Pancreas (tissue), 10 donors: ENCODE results near the gene DCLK2. TPM values are rescaled to one million over a fixed set of nuclear protein-coding genes. Genes with fewer than 3 reads are reported as not detected.

Source experiments
- ATAC-seq, 4 donors: fragments of 200-7000 bp; cut with Tn5 transposase; one replicate each; pipeline versions ENCODE4 v1.8.0 to v1.9.1; 2020; ENCODE audit warnings: mild to moderate bottlenecking in 4 of 4, moderate library complexity in 4 of 4
- DNase-seq, 6 donors: peaks; one replicate each; pipeline ENCODE4 v3.0.0-alpha.2; 2020
- FAIRE-seq: peaks from 2 replicates; lab custom pipeline; 2012; peaks lifted over from hg19 to GRCh38; lab: Jason Lieb, UNC
- H3K27ac ChIP-seq, 4 donors: fragments of 200-600 bp; sonication (generic); 1 replicate in 3 of 4; 2 replicates in 1 of 4; pipeline versions ENCODE4 v1.5.0 to v1.8.0; 2020
- H3K27me3 ChIP-seq, 4 donors: fragments of 200-600 bp; one replicate each; pipeline ENCODE4 v1.8.0; 2021
- H3K36me3 ChIP-seq, 3 donors: fragments of 200-600 bp; sonication (generic) in 1 of 3; one replicate each; pipeline versions ENCODE4 v1.5.0 to v1.8.0; 2020 to 2021
- H3K4me1 ChIP-seq, 3 donors: fragments of 200-600 bp; one replicate each; pipeline ENCODE4 v1.8.0; 2021
- H3K4me3 ChIP-seq, 4 donors: fragments of 200-600 bp; sonication (generic) in 2 of 4; one replicate each; pipeline versions ENCODE4 v1.5.0 to v1.8.0; 2020 to 2021
- H3K9me3 ChIP-seq, 4 donors: fragments of 200-600 bp; one replicate each; pipeline ENCODE4 v1.8.0; 2021
- CTCF ChIP-seq, 4 donors: fragments of 200-600 bp; sonication (generic) in 3 of 4; IDR thresholded peaks; one replicate each; pipeline versions ENCODE4 v1.5.0 to v1.8.0; 2021; ENCODE audit warnings: antibody characterized with exemption in 4 of 4
- WGBS, 2 donors: extraction: QIAGEN DNeasy Blood & Tissue Kit; methylation state at CpG; one replicate each; pipeline ENCODE4 v1.1.7; 2013; 5-methylcytosine and 5-hydroxymethylcytosine counted together
- intact Hi-C, 3 donors: fragments of 100-400 bp; cut with DNase I; formaldehyde crosslinking; loops; one replicate each; pipeline versions ENCODE4 v1.11.1 to v1.14.2; 2022
- polyA plus RNA-seq, 2 donors: library from polyadenylated mRNA; stranded (reverse); fragments of 200-250 nt; gene quantifications; one replicate each; pipeline ENCODE4 v1.2.3, GENCODE V29; 2013
- total RNA-seq, 6 donors: library from RNA; stranded (reverse); fragmentation: NEBNext Ultra II Directional in 4 of 6; extraction: Animal tissue kit (Norgen Biotek cat#: 25700) in 4 of 6; gene quantifications; one replicate each; pipeline versions ENCODE4 v1.2.1 to v1.2.4, GENCODE V29; 2021 to 2023
- donor health status: healthy with polysubstance abuse.
- donor health status: DM: no; HTN: no; CAD: no; lungs with moderate emphysema.
- donor health status: DM: no; HTN: no; CAD: no.
- donor health status: control.
- donor health status: control.
- donor health status: Bipolar disorder and iron deficiency.
- donor health status: DM: yes; HTN: yes; CAD: no.
- donor health status: DM: no; HTN: no; CAD: no.
- donor health status: DM: no; HTN: no; CAD: no.
- donor health status: DM: yes; HTN: yes; CAD: no.

Gene DCLK2
- total and polyA plus RNA-seq, 8 donors = 1.2 to 3.7 (median 1.8) TPM

DNA sequence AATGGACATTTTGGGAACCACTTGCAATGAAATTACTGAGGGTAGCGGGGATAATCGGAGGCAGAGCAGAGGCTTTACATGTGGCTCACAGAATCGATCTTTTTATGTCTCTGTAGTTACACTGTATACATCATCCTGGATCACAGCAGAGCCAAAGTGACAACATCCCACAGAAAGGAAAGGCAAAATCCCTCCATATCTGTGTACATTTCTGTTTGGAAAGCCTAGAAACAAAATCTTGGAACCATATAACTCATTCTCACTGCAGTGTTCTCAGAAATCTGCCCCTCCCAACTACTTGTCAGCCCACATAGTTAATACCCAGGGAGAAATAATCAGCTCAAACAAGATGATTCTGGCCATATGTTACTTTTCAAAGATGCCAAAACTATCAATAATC is 211.6 kb downstream of the DCLK2 start:
- no peak overlapping the region for H3K27ac ChIP-seq
- TF ChIP-seq CTCF (IDR thresholded peaks at IDR 0.05) = no peak
- WGBS, 2 donors = 91 to 94% methylated on average over 3 of the region's 3 CpGs
- no peaks in the 10 kb centered on the region for H3K9me3 ChIP-seq
- ATAC-seq (no peak), DNase-seq (no peak), FAIRE-seq (no peak)
- H3K36me3 ChIP-seq = no peaks in the 10 kb centered on the region
- no peaks in the 10 kb centered on the region for H3K4me1 ChIP-seq
- intact Hi-C loops = loop anchor here in 1 of 3 donors (10.0 kb wide), 1 partner anchor 575 kb away; no protein-coding TSS in a partner anchor
- H3K4me3 ChIP-seq = no peak overlapping the region
- H3K27me3 ChIP-seq = no peaks in the 10 kb centered on the region

- ATAC-seq = peak; percentile 50 to 75 (median 66)
- peak in 2 of 6 donors; percentile 20 to 36 for DNase-seq
- Histone ChIP-seq H3K4me1 (no peaks in the 10 kb centered on the region), H3K36me3 (no peaks in the 10 kb centered on the region), H3K9me3 (no peaks in the 10 kb centered on the region), H3K4me3 (no peak overlapping the region), H3K27ac (no peak overlapping the region), H3K27me3 (no peaks in the 10 kb centered on the region)
- FAIRE-seq = peak; percentile 86
- WGBS, 2 donors = 90 to 93% methylated on average over 1 of the region's 1 CpG
- TF ChIP-seq CTCF (IDR thresholded peaks at IDR 0.05) = peak in 3 of 4 donors; percentile 33 to 50 (median 40)
- intact Hi-C loops = loop anchor here in 2 of 3 donors (5.0 to 10.0 kb wide), 2 partner anchors 564 to 567 kb away; no protein-coding TSS in a partner anchor
Measured at GRCh38 chr4:150297861-150298474, 219.7 kb downstream of the DCLK2 start.

DNA sequence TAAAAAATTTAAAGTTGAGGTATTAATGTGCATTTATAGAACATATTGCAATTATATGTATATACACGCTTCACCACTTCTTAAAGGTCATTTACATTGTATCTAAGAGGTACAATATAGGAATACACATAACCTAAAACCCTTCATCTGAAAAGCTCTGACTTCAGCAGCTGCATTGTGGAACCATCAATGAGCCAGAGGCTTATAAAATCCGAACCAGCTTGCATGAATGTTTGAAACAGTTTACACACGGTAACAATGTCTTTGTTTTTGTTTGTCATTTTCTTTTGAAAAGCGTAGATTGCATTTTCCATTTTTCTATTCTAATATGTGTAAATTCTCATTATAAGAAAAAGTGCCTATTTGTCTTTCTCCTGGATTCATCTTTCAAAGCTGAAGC is 221.6 kb downstream of the DCLK2 start:
- ATAC-seq = no peak
- Histone ChIP-seq H3K27ac (no peak overlapping the region), H3K4me3 (no peak overlapping the region), H3K4me1 (no peaks in the 10 kb centered on the region), H3K9me3 (no peaks in the 10 kb centered on the region), H3K27me3 (no peaks in the 10 kb centered on the region), H3K36me3 (no peaks in the 10 kb centered on the region)
- intact Hi-C loops = loop anchor here in 2 of 3 donors (5.0 to 10.0 kb wide), 2 partner anchors 562 to 565 kb away; no protein-coding TSS in a partner anchor
- DNase-seq = no peak
- 93 to 96% methylated on average over 4 of the region's 4 CpGs for WGBS, 2 donors
- TF ChIP-seq CTCF (IDR thresholded peaks at IDR 0.05) = no peak
- FAIRE-seq = no peak

DNA sequence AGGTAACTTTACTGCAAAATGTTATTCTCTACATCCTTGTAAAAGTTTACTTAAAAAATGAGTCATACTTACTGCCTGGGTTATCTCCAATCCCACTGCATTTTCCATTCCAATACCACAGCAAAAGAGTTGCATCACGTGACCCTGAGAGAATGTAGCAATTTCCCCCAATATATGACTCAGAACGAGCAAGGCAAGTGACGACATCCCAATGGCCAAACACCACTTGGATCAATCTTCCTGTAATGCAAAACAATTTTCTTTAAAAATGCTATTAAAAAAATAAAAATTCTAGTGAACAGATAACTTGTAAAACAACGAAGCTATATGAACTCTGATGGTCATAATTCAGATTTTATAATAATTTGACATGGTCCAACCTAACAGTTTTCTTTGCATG is 224.3 kb downstream of the DCLK2 start:
- H3K36me3 ChIP-seq = no peaks in the 10 kb centered on the region
- ATAC-seq (peak; percentile 53 to 84 (median 74)), FAIRE-seq (no peak), DNase-seq (peak in 1 of 6 donors; percentile 59)
- H3K27ac ChIP-seq = no peak overlapping the region
- no peaks in the 10 kb centered on the region for H3K27me3 ChIP-seq
- 68 to 71% methylated on average over 4 of the region's 4 CpGs for WGBS, 2 donors
- no peak for TF ChIP-seq CTCF (IDR thresholded peaks at IDR 0.05)
- peaks cover 0 to 3% (median 0%) of the 10 kb centered on the region in 3 donors for H3K4me1 ChIP-seq
- intact Hi-C loops = no loop called here
- no peak overlapping the region for H3K4me3 ChIP-seq
- H3K9me3 ChIP-seq = no peaks in the 10 kb centered on the region

- WGBS, 2 donors = 49 to 52% methylated on average over 2 of the region's 2 CpGs
- peak; percentile 65 for FAIRE-seq
- Histone ChIP-seq H3K27me3 (no peaks in the 10 kb centered on the region), H3K4me3 (no peak overlapping the region), H3K9me3 (no peaks in the 10 kb centered on the region), H3K36me3 (no peaks in the 10 kb centered on the region), H3K27ac (no peak overlapping the region), H3K4me1 (peaks cover 0 to 3% (median 0%) of the 10 kb centered on the region in 3 donors)
- ATAC-seq = no peak
- TF ChIP-seq CTCF (IDR thresholded peaks at IDR 0.05) = no peak
- intact Hi-C loops = no loop called here
- no peak for DNase-seq
Measured at GRCh38 chr4:150305995-150306394, 227.8 kb downstream of the DCLK2 start.
